ENCODE results near the gene DMWD.

DNA sequence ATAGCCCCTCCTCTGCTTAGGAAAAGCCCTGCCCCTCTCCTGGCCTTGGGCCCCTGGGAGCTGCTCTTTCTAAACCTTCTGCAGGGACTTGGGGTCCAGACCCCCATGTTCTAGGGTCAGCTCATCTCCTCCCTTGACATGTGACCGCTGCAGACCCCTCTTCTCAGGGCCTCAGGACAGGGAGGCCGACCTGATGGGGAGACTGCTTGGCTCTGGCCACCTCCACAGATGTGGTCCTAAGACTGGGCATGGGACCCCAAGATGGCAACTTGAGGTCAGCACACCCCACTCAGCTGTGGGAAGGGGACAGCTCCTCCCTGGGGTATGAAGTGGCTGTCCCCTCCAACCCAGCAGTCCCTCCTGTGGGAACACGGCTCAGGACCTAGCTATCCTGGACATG is 19.7 kb downstream of the DMWD start:
- no peak for TF ChIP-seq CTCF (IDR thresholded peaks at IDR 0.05; ENCODE audit: insufficient read depth, low read length, poor library complexity, severe bottlenecking)
- no peak for TF ChIP-seq EZH2phosphoT487 (conservative IDR thresholded peaks at IDR 0.05; ENCODE audit: low read length)

Measured in SU-DHL-6 (cell line).